Activated CD4-positive, alpha-beta T cell treated with anti-CD3 and anti-CD28 coated beads, Interleukin-2, amount 50 U/mL, for 24 hours (primary cell): ENCODE results near the gene PLAU.
"Not testable (repeated sequence)": the region's sequence is repeated elsewhere in the genome, so short reads cannot be mapped to it uniquely, and the experiment has no call there.

ENCODE experiments used
- DNase-seq, 2 donors: peaks; one replicate each; pipeline ENCODE4 v3.0.0-alpha.2; 2020; ENCODE audit warnings: low read depth in 1 of 2, low spot score in 1 of 2

The PLAU gene

DNA sequence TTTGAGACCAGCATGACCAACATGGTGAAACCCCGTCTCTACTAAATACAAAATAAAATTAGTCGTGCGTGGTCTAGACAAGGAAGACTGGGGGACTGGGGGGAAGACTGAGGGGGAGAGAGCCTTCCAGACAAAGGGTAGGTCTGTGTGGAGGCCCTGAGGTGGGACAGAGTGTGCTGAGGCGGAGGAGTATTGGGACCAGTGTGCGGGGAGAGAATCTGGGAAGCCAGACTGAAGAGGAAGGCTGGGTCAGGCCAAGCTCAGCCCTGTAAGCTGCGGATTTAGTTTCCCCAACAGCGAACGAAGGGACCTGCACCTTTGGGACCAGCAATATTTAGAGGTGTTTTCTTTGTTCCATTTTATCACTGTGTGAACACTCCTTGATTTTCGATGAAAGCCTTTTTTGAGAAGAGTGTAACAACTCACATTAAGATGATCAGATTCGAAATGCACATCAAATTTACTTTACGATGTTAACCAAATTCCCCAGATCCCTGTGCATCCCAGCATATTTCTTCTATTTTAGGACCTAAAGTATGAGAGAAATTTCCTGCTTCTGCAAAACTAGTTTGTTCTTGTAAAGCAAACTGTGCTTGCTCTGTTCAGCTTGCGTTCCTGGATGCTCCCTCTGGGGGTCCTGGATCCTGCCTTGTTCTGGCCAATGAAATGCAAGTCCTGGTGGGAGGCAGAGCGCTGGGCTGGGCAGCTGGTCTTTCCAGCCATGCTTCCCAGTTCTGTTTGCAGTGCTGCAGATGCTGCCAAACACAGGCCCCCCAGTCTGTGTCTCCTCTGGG is 39.4 kb downstream of the PLAU start:
- no peak for DNase-seq

GRCh38 chr10:73953665-73954064 is 42.7 kb downstream of the PLAU start:
- no peak for DNase-seq

GRCh38 chr10:73954737-73955136 is 43.8 kb downstream of the PLAU start:
- DNase-seq = no peak

- DNase-seq = no peak
Observed at GRCh38 chr10:73955719-73956118, 44.8 kb downstream of the PLAU start.

- DNase-seq = peak in 1 of 2 donors; percentile 22
Observed at GRCh38 chr10:73956476-73957359, 45.8 kb downstream of the PLAU start.

DNA sequence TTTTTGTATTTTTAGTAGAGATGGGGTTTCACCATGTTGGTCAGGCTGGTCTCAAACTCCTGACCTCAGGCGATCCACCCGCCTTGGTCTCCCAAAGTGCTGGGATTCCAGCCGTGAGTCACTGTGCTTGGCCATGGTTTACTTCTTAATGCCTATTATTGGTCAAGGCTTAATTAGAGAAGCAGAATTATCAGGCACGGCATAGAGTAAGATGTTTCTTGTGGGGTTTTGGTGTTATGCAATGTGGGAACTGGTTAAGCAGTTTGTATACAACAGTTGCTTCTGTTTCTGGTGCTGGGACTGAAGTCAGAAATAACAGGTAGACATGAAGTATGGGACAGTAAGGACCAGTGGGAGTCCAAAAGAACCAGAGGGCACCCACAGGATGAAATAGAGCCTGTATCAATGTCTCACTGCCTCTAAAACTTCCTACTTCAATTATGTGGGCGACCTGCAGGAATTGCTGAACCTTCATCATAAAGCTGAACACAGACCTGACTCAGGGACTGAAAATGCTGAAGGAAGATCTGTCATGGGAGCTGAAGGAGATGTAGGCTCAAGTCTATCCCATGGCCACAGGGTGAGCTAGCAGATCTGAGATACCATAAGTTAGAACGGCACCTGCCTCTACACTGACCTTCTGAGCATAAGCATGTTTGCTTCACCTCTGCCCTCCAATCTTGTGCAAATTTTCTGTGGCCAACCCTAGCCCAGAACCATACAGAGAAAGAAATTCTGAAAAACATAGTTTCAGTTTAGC is 48.7 kb downstream of the PLAU start:
- no peak for DNase-seq

GRCh38 chr10:73962386-73962785 is 51.5 kb downstream of the PLAU start:
- DNase-seq = no peak

DNA sequence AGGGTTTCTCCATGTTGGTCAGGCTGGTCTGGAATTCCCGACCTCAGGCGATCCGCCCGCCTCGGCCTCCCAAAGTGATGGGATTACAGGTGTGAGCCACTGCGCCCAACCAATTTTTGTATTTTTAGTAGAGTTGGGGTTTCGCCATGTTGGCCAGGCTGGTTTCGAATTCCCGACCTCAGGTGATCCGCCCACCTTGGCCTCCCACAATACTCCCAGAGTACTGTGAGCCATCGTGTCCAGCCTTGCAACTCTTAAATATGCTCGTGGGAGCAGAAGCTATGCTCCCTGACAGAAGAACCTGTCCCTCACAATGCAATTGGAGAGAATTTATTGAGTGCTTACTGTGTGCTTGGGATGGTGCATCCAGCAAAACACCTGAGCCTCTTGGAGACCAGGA is 52.6 kb downstream of the PLAU start:
- not testable (repeated sequence) for DNase-seq

DNA sequence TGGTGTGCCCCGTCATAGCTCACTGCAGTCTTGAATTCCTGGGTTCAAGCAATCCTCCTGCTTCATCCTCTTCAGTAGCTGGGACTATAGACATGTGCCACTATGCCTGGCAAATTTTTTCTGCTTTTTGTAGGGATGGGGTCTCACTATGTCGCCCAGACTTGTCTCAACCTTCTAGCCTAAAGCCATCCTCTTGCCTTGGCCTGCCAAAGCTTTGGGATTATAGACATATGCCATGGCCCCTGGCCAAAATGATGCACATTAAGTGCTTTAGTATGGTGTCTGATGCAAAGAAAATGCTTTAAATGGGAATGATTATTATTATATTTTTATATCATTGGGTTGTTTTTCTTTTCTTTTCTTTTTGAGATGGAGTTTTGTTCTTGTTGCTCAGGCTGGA is 53.8 kb downstream of the PLAU start:
- DNase-seq = no peak

DNA sequence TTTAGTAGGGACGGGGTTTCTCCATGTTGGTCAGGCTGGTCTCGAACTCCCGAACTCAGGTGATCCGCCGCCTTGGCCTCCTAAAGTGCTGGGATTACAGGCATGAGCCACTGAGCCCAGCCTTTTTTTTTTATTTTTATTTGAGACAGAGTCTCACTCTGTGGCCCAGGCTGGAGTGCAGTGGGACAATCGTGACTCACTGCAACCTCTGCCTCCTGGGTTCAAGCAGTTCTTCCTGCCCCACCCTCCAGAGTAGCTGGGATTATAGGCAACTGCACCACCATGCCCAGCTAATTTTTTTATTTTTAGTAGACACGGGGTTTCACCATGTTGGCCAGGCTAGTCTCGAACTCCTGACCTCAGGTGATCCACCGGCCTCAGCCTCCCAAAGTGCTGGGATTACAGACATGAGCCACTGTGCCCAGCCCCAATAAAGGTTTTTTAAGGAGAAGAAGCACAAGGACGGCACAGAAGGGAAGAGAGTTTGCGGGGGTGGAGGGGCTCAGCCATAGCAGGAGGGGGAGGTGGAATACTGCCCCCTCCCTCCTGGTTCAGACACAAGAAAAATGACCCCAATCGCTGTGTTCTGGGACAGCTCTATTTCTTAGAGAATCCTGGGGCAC is 54.4 kb downstream of the PLAU start:
- not testable (repeated sequence) for DNase-seq

DNA sequence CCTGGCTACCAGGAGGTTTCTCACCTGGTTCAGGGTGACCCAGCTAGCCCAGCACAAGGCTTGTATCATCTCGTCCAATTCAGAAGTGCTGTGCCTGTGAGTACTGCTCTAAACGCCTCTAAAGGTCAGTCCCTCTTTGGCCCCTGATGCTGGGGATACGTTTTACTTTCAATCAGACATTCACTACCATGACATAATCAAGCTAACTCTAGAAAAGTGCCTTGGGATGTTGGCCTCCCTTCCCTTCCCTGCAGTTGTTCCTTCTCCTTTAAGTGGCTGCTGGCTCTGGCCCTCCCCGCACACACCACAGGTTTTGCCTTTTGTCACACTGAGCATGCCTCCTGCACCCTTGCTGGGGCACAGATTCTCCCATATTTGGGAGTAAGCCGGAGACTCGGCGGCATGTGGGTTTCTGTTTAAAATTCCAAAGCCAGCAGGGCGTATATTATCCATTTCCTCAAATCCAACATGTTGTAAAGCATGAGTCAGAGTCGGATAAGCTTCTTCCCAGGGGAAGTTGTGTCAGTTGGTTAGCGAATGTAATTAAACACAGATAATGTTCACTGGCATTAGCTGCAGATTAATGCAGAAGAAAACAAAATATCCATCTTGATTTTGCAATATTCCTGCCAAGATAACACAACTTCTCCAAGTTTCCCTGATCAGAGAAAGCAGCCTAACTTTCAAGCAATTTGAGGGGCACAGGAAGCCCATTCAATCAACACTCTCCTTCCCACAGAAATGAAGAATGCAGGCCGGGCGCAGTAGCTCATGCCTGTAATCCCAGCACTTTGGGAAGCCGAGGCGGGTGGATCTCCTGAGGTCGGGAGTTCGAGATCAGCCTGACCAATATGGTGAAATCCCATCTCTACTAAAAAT is 55.2 kb downstream of the PLAU start:
- no peak for DNase-seq

DNA sequence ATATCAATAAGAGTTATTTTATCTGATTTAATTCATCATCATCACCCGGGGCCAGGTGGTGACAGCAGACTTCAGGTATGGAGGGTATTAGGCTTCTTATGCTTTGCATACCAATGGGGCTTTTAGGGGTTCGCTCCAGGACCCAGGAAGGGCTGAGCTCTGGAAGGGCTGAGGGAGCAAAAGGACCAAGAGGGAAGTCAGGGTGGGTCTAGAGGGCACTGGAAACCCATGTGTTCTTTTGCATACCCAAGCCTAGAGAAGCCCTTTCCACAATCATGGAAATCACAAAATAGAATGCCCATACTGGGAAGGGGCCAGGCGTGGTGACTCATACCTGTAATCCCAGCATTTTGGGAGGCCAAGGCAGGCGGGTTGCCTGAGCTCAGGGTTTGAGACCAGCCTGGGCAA is 56.1 kb downstream of the PLAU start:
- no peak for DNase-seq
